Epidermal melanocyte (primary cell): ENCODE measurements around the gene MSI2.

Source experiments
- DNase-seq: peaks from one replicate; pipeline ENCODE4 v3.0.0; 2011; ENCODE audit warnings: low spot score; ENCODE audit not compliant: insufficient read length

The MSI2 gene

GRCh38 chr17:57552114-57552624 is 295.8 kb downstream of the MSI2 start:
- DNase-seq, result no peak

GRCh38 chr17:57553526-57553925 is 297.2 kb downstream of the MSI2 start:
- DNase-seq, result no peak

GRCh38 chr17:57553991-57554825 is 297.9 kb downstream of the MSI2 start:
- DNase-seq, result no peak

GRCh38 chr17:57554826-57555635 is 298.7 kb downstream of the MSI2 start:
- DNase-seq, result no peak

GRCh38 chr17:57555636-57556175 is 299.4 kb downstream of the MSI2 start:
- no peak for DNase-seq

- no peak for DNase-seq
These were observed 300.0 kb downstream of the MSI2 start for GRCh38 chr17:57556320-57556719.

GRCh38 chr17:57556977-57557376 is 300.7 kb downstream of the MSI2 start:
- no peak for DNase-seq

GRCh38 chr17:57557416-57557815 is 301.1 kb downstream of the MSI2 start:
- DNase-seq, result no peak

GRCh38 chr17:57557834-57558681 is 301.7 kb downstream of the MSI2 start:
- no peak for DNase-seq

GRCh38 chr17:57559226-57559625 is 302.9 kb downstream of the MSI2 start:
- DNase-seq, result no peak

GRCh38 chr17:57559634-57560318 is 303.5 kb downstream of the MSI2 start:
- DNase-seq, result no peak

- no peak for DNase-seq
These were observed 304.0 kb downstream of the MSI2 start for GRCh38 chr17:57560319-57560705.

GRCh38 chr17:57561072-57561861 is 304.9 kb downstream of the MSI2 start:
- DNase-seq, result no peak

GRCh38 chr17:57562184-57562698 is 305.9 kb downstream of the MSI2 start:
- DNase-seq, result peak; percentile 61

GRCh38 chr17:57563958-57564357 is 307.6 kb downstream of the MSI2 start:
- no peak for DNase-seq

GRCh38 chr17:57565176-57565575 is 308.9 kb downstream of the MSI2 start:
- no peak for DNase-seq

- DNase-seq, result no peak
These were observed 310.4 kb downstream of the MSI2 start for GRCh38 chr17:57566721-57567120.

- no peak for DNase-seq
These were observed 310.9 kb downstream of the MSI2 start for GRCh38 chr17:57567251-57567650.

GRCh38 chr17:57568340-57568739 is 312.0 kb downstream of the MSI2 start:
- DNase-seq, result no peak

- no peak for DNase-seq
These were observed 312.7 kb downstream of the MSI2 start for GRCh38 chr17:57569021-57569420.
